Measurements from ENCODE around the gene AP2A2.

- no peak for TF ChIP-seq CTCF (IDR thresholded peaks at IDR 0.05)
- TF ChIP-seq POLR2AphosphoS5 (IDR thresholded peaks at IDR 0.05): no peak
- TF ChIP-seq POLR2A (IDR thresholded peaks at IDR 0.05): no peak
Measured at GRCh38 chr11:965206-965775, 39.6 kb downstream of the AP2A2 start.

Data from breast epithelium (tissue), 3 donors.